GM21825 (cell line): Measurements from ENCODE around the gene RBM44.

Source experiments
- ATAC-seq: cut with Tn5 transposase; IDR thresholded peaks from one replicate; pipeline ENCODE4 v1.9.1; 2021; ENCODE audit warnings: mild to moderate bottlenecking, moderate library complexity; ENCODE audit not compliant: unreplicated experiment

Gene RBM44

DNA sequence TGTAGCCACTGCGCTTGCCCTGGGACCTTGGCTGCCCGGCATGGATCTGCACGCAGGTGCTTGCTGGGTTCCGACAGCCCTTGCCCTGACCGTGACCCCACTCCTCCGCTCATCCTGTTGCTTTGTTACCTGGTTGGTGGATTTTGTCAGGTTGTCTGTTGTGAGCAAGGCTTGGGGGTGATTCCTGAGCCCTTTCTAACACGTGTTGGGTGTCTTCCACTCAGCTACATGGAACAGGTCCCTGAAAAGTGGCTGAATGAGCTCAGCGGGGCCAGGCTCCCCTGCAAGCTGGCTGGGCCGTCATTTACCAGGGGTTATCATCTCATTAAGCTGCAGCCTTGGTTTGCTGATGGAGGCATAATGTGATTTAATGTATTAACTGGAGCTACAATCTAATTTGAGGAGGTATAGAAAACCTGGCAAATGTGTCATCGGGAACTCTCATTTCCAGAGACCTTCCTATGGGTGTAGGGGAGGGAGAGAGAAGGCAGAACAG lies 85.4 kb downstream of the RBM44 start:
- no peak for ATAC-seq

DNA sequence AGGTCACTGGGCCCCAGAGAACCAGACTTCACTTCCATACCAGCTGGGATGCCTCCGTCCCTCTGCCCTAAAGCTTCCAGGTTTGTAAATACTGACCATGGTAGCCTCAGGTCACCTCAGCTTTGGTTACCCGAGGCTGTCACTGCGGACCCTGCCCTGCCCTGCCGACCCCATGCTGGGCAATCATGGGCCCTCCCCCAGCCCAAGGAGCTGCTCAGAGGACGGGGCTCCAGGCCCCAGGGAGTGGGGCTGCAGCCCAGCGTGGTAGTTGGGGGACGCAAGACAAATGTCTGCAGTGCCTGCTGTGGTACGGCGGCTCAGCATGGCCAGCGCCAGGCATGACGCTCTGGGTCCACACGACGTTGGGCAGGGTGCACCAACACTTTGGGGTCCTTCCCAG lies 86.1 kb downstream of the RBM44 start:
- no peak for ATAC-seq

DNA sequence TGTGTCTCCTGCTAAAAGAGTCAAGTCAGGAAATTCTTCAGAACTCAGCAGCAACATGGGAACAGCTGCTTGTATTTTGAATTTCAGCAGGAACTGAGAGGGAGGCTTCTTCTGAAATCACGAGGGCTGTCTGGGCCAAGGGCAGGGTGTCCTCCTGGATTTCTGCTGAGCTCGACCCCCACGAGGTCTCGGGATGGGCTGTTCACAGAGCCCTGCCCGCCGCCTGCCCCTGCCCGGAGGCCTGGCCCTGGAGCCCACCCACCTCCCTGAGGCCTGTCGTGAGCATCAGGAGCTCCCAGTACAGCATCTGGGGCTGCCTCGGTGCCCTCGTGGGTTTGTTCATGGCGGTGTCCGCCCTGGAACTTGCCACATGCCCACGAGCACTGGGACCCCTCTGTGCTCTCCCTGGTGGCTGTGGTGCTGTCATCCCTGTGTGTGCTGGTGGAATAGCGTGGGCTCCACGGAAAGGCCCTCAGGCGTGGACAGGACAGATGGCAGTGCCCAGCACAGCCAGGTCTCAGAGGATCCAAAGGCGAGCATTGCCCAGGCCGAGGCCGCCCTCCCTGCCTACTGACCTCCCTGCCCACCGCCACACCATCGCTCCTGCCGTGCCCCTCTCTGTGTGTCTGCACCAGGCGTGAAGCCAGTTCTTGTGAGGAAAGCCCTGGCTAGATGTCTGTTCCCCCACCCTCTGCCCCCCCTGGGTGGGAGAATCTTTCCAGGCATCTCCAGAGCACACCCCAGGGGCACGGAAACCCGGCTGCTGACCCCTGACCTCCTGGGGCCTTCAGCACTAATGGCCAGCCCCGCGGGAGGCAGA lies 86.7 kb downstream of the RBM44 start:
- no peak for ATAC-seq

DNA sequence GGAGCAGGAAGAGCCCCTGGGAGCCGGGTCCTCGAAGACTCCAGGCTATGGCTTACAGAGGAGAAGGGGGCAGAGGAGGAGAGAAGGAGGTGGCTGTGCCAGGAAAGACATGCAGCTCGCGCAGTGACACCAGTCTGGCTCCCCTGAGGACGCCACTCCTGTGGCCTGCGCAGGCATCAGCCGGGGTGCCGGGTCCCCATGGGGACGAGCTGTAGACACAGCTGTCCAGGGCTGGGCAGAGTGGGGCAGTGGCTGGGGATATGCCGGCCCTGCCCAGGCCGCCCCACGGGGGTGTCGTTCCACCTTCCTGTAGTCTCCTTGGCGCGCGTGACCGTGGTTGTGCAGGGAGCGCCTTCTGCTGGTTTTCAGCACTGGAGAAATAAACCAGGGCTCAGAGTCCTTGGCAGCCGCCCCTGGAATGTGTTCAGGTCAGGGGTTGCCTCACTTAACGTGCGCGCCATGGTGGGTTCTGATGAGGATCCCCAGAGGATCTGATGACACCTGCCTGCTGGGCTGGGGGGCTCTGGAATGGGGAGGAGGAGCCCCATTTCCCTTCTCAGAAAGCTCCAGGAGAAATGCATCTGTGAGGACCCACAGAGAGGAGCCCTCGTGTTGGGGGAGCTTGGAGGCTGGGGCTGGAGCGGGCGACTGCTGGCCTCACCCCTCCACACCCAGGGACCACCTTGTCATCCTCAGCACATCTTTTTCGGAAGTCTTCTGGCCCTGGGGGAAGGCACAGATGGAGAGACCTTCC lies 87.5 kb downstream of the RBM44 start:
- ATAC-seq: no peak

DNA sequence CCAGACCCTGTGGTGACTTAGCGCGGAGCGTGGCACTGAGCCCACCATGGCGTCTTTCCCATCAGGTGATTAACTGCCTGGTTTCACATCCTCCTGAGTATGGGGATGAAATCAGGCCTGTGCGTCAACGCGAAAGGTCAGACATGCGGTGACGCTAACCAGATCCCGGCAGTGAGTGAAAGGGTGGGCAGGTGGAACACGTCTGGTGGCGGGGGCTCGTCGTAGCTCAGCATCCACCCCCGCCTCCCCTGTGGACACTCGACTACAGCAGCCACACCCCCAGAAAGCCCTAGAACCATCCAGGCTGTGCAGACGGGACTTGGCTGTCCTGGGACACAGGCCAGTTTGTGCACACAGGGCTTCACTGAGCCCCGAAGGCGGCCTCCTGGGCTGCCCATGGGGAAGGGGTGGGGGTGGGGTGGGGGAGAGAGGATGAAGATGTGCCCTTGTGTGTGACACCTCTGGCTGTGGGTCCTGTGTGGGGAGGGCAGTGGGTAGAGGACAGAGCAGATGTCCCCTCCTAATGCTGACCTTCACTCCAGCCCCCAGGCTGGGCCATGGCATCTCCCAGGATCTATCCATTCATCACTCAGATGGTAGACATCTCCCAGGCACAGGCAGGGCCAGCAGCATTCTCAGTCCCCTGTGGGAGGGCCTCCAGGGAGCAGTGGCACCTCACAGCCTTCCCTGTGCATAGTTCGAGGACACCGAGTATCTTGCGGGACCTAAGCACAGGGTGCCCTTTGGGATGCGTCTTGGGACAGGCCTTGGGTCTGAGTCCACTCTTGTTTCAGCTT lies 88.3 kb downstream of the RBM44 start:
- no peak for ATAC-seq

DNA sequence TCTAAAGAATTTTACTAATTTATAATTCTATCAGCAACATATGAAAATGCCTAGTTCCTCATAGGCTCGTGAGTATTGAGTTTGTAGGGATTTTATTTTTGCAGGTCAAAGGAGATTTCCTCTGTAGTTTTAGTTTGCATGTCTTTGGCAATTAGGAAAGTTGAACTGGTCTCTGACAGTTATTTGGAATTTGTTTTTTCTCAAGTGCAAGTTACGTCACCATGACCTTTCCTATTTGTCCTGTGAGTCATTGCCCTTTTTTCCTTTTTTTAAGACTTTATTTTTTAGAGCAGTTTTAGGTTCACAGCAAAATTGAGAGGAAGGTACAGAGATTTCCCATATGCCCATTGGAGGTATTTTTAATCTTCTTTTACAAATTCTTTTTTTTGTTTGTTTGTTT lies 89.8 kb downstream of the RBM44 start:
- ATAC-seq: no peak

DNA sequence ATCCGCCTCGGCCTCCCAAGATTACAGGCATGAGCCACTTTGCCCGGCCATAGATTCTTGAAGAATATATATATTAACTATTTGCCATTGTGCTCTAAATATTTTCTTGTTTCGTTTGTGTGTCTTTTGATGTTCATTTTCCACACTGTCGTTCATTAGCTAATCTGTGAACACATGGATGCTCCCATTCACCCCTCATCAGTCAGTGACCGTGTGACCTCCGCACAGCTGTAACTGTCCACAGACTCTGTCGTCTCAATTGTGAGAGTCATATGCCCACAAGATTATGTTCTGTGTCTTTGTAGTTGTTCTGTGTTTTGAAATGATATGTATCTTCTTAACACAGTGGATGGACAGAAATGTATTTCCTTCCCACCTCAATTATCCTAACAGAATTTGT lies 90.4 kb downstream of the RBM44 start:
- no peak for ATAC-seq

DNA sequence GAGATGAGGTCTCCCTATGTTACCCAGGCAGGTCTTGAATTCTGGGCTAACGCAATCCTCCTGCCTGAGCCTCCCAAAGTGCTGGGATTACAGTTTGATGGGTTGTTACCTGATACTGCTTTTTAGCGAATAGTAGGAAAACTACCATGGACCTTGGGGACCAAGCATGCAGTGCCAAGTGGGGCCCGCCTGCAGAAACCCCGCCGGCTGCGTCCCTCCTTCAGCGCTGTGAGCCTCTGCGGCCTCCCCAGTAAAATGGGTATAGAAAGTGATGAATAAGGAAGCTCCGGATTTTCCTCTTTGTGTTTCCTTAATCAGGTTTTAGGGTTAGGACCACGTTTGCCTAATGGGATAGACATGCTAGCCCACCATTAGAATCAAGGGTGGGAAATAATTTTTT lies 91.2 kb downstream of the RBM44 start:
- no peak for ATAC-seq
